Body of pancreas (tissue), 4 donors: ENCODE data around the gene AJAP1. TPM values are rescaled to one million over a fixed set of nuclear protein-coding genes. Genes with fewer than 3 reads are reported as not detected.

Source experiments
- ATAC-seq: fragments of 150-250 bp; one replicate; pipeline ENCODE4 v1.9.1; 2016
- DNase-seq, 4 donors: peaks; one replicate each; pipeline ENCODE4 v3.0.0-alpha.2; 2019
- H3K27ac ChIP-seq, 4 donors: fragments of 200-600 bp; sonication (generic); 1 replicate in 3 of 4; 2 replicates in 1 of 4; pipeline versions ENCODE4 v1.5.1 to v1.6.1; 2016 to 2019; ENCODE audit warnings: mild to moderate bottlenecking in 1 of 4, mixed read lengths in 1 of 4, moderate library complexity in 1 of 4
- H3K27me3 ChIP-seq, 2 donors: fragments of 200-600 bp; sonication (generic); one replicate each; pipeline ENCODE4 v1.6.0; 2016; ENCODE audit warnings: mild to moderate bottlenecking in 1 of 2
- H3K36me3 ChIP-seq, 2 donors: fragments of 200-600 bp; sonication (generic); replicated peaks in 1 of 2; 2 replicates each; pipeline ENCODE4 v1.5.1; 2016; ENCODE audit warnings: low read depth in 2 of 2; ENCODE audit not compliant: insufficient read depth in 1 of 2
- H3K4me1 ChIP-seq: fragments of 200-600 bp; sonication (generic); one replicate; pipeline ENCODE4 v1.6.0; 2016
- H3K4me3 ChIP-seq, 2 donors: fragments of 200-600 bp; sonication (generic); 1 replicate in 1 of 2; 2 replicates in 1 of 2; pipeline ENCODE4 v1.5.1; 2016 to 2019
- H3K9me3 ChIP-seq, 3 donors: fragments of 200-600 bp; sonication (generic); 1 replicate in 2 of 3; 2 replicates in 1 of 3; pipeline ENCODE4 v1.5.1; 2016
- CTCF ChIP-seq, 7 experiments: fragments of 450-650 bp in 4 of 7; fragments of 200-600 bp in 3 of 7; sonication (generic) in 3 of 7; IDR thresholded peaks; one replicate each; pipeline ENCODE4 v1.5.1; 2016 to 2019; ENCODE audit warnings: antibody characterized with exemption in 7 of 7
- POLR2A ChIP-seq, 3 donors: fragments of 450-650 bp; IDR thresholded peaks; one replicate each; pipeline ENCODE4 v1.6.1; 2016; ENCODE audit warnings: antibody characterized with exemption in 3 of 3, mild to moderate bottlenecking in 2 of 3
- WGBS, 2 donors: methylation state at CpG; one replicate each; pipeline ENCODE4 v1.1.5; 2017; 5-methylcytosine and 5-hydroxymethylcytosine counted together
- intact Hi-C: fragments of 100-400 bp; cut with DNase I; formaldehyde crosslinking; loops from one replicate; pipeline ENCODE4 v1.15.1; 2023
- total RNA-seq, 2 donors: library from RNA; depleted of rRNA; stranded (reverse); fragments of >200 nt; gene quantifications; one replicate each; pipeline ENCODE4 v1.1.0, GENCODE V29; 2016

The AJAP1 gene
- total RNA-seq, 2 donors from 2014 or later: 0.66 to 2.9 TPM

- DNase-seq: no peak
- no peak for TF ChIP-seq POLR2A (IDR thresholded peaks at IDR 0.05)
- TF ChIP-seq CTCF (IDR thresholded peaks at IDR 0.05): no peak
- Histone ChIP-seq H3K4me3 (no peak overlapping the region), H3K4me1 (no peaks in the 10 kb centered on the region), H3K9me3 (peaks cover 0 to 3% (median 0%) of the 10 kb centered on the region in 3 donors), H3K27me3 (no peaks in the 10 kb centered on the region), H3K27ac (no peak overlapping the region), H3K36me3 (no peaks in the 10 kb centered on the region)
- intact Hi-C loops: no loop called here
- no peak for ATAC-seq
- WGBS, 2 donors: 77 to 79% methylated on average over 6 of the region's 6 CpGs
These were observed 147.6 kb downstream of the AJAP1 start for GRCh38 chr1:4802024-4802423.

DNA sequence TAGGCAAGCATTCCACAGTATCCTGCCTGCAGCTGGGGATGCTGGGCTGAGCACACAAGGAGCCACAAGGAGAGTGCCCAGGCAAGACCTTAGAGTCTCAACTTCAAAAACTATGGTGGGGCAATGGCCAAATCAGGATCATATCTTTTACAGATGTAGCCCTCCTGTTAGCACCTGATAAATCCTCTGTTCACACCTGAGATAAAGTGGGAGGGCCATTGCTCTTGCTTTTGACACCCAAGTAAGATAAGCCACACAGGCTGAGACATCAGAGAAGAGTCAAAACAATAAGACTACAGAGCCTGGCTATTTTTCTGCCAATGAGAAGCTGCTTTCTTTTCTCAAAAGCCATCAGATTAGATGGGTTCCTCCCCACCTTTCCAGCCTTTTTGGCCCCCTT is 148.9 kb downstream of the AJAP1 start:
- H3K27me3 ChIP-seq: no peaks in the 10 kb centered on the region
- TF ChIP-seq POLR2A (IDR thresholded peaks at IDR 0.05): no peak
- H3K36me3 ChIP-seq: no peaks in the 10 kb centered on the region
- no peak for ATAC-seq
- DNase-seq: no peak
- no peak overlapping the region for H3K27ac ChIP-seq
- H3K4me3 ChIP-seq: no peak overlapping the region
- intact Hi-C loops: no loop called here
- H3K4me1 ChIP-seq: no peaks in the 10 kb centered on the region
- no peaks in the 10 kb centered on the region for H3K9me3 ChIP-seq

GRCh38 chr1:4805987-4806386 is 151.6 kb downstream of the AJAP1 start:
- Histone ChIP-seq H3K36me3 (no peaks in the 10 kb centered on the region), H3K27ac (no peak overlapping the region), H3K27me3 (no peaks in the 10 kb centered on the region), H3K4me1 (no peaks in the 10 kb centered on the region), H3K4me3 (no peak overlapping the region), H3K9me3 (no peaks in the 10 kb centered on the region)
- intact Hi-C loops: no loop called here
- DNase-seq (no peak), ATAC-seq (no peak)
- TF ChIP-seq CTCF (IDR thresholded peaks at IDR 0.05): no peak
- TF ChIP-seq POLR2A (IDR thresholded peaks at IDR 0.05): no peak
- WGBS, 2 donors: 26 to 29% methylated on average over 2 of the region's 2 CpGs

GRCh38 chr1:4820543-4820942 is 166.1 kb downstream of the AJAP1 start:
- no peak for DNase-seq
- no peaks in the 10 kb centered on the region for H3K27me3 ChIP-seq
- no peak for ATAC-seq
- 75 to 88% methylated on average over 1 of the region's 1 CpG for WGBS, 2 donors
- H3K9me3 ChIP-seq: peaks cover 0 to 9% (median 0%) of the 10 kb centered on the region in 3 donors
- intact Hi-C loops: no loop called here
- H3K4me1 ChIP-seq: no peaks in the 10 kb centered on the region
- TF ChIP-seq CTCF (IDR thresholded peaks at IDR 0.05) (no peak), POLR2A (IDR thresholded peaks at IDR 0.05) (no peak)
- H3K4me3 ChIP-seq: no peak overlapping the region
- H3K27ac ChIP-seq: no peak overlapping the region
- no peaks in the 10 kb centered on the region for H3K36me3 ChIP-seq

DNA sequence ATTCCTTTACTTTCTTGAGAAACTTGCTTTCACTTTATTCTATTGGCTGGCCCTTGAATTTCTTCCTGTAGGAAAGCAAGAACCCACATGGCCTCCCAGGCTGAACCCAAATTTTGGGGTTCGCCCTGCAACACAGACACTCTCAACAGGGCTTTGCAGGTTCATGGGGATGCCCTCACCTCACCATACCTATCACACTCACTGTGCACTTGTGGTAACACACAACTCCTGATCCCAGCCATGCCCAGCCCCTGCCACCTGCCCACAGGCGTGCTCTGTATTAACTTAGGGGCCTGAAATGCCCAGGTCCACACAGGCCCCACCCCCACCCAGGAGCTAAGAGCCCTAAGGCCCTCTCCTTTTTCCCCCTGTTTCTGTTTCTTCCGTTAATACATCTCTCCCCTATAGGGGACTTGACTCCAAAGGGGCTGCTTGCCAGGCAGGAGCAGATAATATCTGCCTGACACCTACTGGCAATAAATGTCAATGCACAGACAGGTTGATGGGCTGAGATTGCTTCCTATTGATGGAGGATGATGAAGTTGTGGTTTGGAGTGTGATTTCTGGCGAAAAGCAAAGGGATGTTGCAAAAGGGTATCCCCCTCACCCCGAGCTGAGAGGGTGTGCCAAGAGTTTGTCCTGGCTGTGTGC is 171.5 kb downstream of the AJAP1 start:
- no peaks in the 10 kb centered on the region for H3K36me3 ChIP-seq
- DNase-seq (no peak), ATAC-seq (no peak)
- intact Hi-C loops: no loop called here
- no peaks in the 10 kb centered on the region for H3K27me3 ChIP-seq
- H3K4me3 ChIP-seq: no peak overlapping the region
- WGBS, 2 donors: 58 to 70% methylated on average over 5 of the region's 5 CpGs
- no peaks in the 10 kb centered on the region for H3K4me1 ChIP-seq
- no peak overlapping the region for H3K27ac ChIP-seq
- TF ChIP-seq POLR2A (IDR thresholded peaks at IDR 0.05) (no peak), CTCF (IDR thresholded peaks at IDR 0.05) (peak in 1 of 7 experiments; percentile 20)
- no peaks in the 10 kb centered on the region for H3K9me3 ChIP-seq
